Melanocyte of skin (primary cell): ENCODE results near the gene SDR42E2. TPM values are rescaled to one million over a fixed set of nuclear protein-coding genes. Genes with fewer than 3 reads are reported as not detected.

ENCODE experiments used
- total RNA-seq, 2 donors: library from RNA; depleted of rRNA; stranded (reverse); fragments of >200 nt; gene quantifications; 2 replicates each; pipeline ENCODE4 v1.2.3, GENCODE V29; 2012

Gene SDR42E2
- total RNA-seq: under 1 TPM in 1 of 2 donors, not detected in 1; under 0.01 TPM

DNA sequence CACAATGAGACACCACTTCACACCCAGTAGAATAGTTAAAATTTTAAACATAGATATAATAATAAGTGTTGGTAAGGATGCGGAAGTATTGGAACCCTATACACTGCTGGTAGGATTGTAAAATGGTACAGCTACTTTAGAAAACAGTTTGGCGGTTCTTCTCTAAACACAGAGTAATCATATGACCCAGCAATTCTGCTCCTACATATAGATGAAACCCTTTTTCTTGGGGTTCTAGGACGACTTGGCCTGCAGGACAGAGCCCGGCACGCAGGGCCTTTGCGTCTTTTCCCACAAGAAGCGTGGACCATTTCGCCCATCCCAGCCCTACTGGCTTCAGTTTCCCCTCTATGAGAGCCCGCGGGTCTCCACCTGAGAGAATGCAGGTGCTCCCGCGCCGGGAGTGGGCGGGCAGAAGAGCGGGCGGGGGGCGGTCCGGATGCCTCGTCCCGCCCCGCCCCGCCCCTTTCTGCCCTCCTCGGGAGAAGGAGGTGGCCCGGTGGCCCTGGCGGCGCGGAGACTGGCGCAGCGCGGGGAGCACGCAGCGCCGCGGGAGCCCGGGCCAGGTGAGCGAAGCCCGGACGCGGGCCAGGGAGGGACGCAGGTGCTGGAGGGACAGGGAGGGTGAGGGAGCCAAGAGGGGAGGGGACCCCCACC lies at the start of gene SDR42E2:
Gene SDR42E2 (plus strand): TSS at position 508 of the 657 bp plus-strand sequence. CDS start 3,077 bp downstream, outside the sequence.

GRCh38 chr16:22206013-22206841 lies 43.9 kb downstream of the SDR42E2 start, which contains the start of gene EEF2K:
EEF2K (plus strand) TSS chr16:22206278; CDS start chr16:22225730, 19,452 bp downstream.

Other genes with a start within 250 kb of the SDR42E2 start
- gene UQCRC2, start 209.1 kb upstream of the SDR42E2 start, total RNA-seq: 100 to 1,000 TPM; 139 to 182 TPM
- gene PDZD9, start 161.4 kb upstream of the SDR42E2 start, total RNA-seq: not detected
- gene MOSMO, start 154.4 kb upstream of the SDR42E2 start, total RNA-seq: 10 to 100 TPM; 10.3 to 18.6 TPM
- gene VWA3A, start 70.0 kb upstream of the SDR42E2 start, total RNA-seq: under 1 TPM in 1 of 2 donors, not detected in 1; under 0.01 TPM
- gene EEF2K, start 43.8 kb downstream of the SDR42E2 start, total RNA-seq: 10 to 100 TPM; 18.9 to 37.0 TPM
- 10 to 100 TPM; 24.8 to 31.6 TPM for gene POLR3E, start 134.9 kb downstream of the SDR42E2 start, total RNA-seq
- 10 to 100 TPM in 1 of 2 donors, 1 to 10 TPM in 1; 7.2 to 15.0 TPM for gene CDR2, start 212.1 kb downstream of the SDR42E2 start, total RNA-seq